GM19328 (cell line): ENCODE results near the gene MRPL4.
A peak's percentile ranks its signal among the peaks of the same experiment; 100 is the strongest.
"Not testable (repeated sequence)": the region's sequence is repeated elsewhere in the genome, so short reads cannot be mapped to it uniquely, and the experiment has no call there.

Experiments
- ATAC-seq: cut with Tn5 transposase; IDR thresholded peaks from one replicate; pipeline ENCODE4 v1.9.1; 2021; ENCODE audit warnings: mild to moderate bottlenecking, moderate library complexity; ENCODE audit not compliant: unreplicated experiment

Gene MRPL4

DNA sequence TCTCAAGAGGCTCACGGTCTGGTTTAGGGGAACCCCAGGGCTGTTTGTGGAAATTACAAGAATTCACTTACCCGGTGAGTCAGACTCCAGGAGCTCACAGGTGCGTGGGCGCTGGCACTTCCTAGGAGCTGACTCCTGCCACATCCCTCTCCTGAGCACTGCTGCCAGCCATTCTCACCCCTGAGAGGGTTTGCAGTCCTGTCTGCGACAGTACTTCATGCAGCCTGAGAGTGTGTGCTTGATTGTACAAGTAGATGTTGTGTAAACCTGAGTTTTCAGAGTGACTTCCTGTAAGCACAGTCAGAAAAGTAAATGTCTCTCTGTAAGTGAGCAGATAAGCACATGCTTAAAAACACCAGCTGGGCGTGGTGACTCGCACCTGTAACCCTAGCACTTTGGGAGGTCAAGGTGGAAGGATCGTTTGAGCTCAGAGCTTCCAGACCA is 8.1 kb downstream of the MRPL4 start:
- no peak for ATAC-seq

- no peak for ATAC-seq
These were observed 10.8 kb downstream of the MRPL4 start for GRCh38 chr19:10262771-10263170.

GRCh38 chr19:10266706-10267105 is 14.7 kb downstream of the MRPL4 start:
- ATAC-seq, result no peak

DNA sequence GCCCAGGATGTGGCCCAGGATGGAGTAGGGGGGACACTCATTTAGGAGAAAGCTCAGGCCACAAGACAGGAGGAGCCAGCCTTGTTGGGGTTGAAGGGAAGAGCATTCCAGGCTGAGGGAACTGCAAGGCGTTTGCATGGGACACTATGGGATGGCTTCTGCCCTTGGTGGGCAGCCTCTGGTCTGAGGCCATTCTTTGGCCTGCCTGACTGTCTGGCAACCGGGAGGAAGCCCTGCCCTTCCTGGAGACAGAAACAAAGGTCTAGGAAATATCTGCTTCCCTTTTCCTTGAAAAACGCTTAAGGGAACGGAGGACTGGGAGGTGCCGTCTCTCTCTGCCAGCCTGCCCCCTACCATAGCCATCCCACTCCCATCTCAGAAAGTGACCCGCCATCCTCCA is 16.1 kb downstream of the MRPL4 start:
- no peak for ATAC-seq

- no peak for ATAC-seq
These were observed 17.5 kb downstream of the MRPL4 start for GRCh38 chr19:10269333-10270179.

DNA sequence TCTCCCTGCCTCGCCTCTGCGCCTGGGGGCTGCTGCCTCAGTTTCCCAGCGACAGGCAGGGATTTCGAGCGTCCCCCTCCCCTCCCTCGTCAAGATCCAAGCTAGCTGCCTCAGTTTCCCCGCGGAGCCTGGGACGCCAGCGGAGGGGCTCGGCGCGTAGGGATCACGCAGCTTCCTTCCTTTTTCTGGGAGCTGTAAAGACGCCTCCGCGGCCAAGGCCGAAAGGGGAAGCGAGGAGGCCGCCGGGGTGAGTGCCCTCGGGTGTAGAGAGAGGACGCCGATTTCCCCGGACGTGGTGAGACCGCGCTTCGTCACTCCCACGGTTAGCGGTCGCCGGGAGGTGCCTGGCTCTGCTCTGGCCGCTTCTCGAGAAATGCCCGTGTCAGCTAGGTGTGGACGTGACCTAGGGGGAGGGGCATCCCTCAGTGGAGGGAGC is 18.2 kb downstream of the MRPL4 start:
- no peak for ATAC-seq

DNA sequence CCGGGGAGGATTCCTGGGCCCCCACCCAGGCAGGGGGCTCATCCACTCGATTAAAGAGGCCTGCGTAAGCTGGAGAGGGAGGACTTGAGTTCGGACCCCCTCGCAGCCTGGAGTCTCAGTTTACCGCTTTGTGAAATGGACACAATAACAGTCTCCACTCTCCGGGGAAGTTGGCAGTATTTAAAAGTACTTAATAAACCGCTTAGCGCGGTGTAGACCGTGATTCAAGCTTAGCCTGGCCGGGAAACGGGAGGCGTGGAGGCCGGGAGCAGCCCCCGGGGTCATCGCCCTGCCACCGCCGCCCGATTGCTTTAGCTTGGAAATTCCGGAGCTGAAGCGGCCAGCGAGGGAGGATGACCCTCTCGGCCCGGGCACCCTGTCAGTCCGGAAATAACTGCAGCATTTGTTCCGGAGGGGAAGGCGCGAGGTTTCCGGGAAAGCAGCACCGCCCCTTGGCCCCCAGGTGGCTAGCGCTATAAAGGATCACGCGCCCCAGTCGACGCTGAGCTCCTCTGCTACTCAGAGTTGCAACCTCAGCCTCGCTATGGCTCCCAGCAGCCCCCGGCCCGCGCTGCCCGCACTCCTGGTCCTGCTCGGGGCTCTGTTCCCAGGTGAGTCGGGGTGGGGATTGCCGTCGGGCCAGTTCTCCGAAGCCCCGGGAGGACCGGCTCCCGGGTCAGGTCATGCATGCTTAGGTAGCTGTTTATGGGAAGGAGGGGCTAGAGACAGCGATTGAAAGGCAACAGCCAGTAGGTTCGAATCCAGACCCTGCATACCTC is 18.8 kb downstream of the MRPL4 start, which contains the start of gene ICAM1:
ICAM1 (plus strand) TSS at position 505 of the 779 bp plus-strand sequence; CDS start at position 545, 40 bp downstream.
- ATAC-seq, result peak; percentile 47

- ATAC-seq, result no peak
These were observed 19.6 kb downstream of the MRPL4 start for GRCh38 chr19:10271543-10272086.

- ATAC-seq, result no peak
These were observed 22.6 kb downstream of the MRPL4 start for GRCh38 chr19:10274589-10274988.

GRCh38 chr19:10277795-10278589 is 26.0 kb downstream of the MRPL4 start:
- no peak for ATAC-seq

DNA sequence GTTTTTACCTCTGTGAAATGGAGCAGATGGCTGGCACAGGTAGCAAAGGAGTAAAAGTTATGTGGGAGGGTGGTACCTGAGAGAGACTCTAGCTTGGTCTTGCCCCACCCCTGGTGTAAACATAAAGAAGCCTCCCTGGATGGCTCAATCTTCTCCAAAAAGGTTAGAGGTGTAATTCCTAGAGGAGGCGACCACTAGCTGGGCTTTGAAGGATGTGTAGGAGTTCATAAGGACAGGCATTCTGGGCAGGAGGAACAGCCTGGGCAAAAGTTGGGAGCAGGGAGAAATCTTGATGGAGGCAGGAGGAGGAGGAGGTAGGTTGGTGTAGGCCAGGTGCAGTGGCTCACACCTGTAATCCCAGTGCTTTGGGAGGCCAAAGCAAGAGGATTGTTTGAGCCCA is 26.9 kb downstream of the MRPL4 start:
- ATAC-seq, result no peak

GRCh38 chr19:10279737-10280442 is 27.9 kb downstream of the MRPL4 start:
- ATAC-seq, result no peak

GRCh38 chr19:10282043-10282442 is 30.0 kb downstream of the MRPL4 start:
- not testable (repeated sequence) for ATAC-seq

DNA sequence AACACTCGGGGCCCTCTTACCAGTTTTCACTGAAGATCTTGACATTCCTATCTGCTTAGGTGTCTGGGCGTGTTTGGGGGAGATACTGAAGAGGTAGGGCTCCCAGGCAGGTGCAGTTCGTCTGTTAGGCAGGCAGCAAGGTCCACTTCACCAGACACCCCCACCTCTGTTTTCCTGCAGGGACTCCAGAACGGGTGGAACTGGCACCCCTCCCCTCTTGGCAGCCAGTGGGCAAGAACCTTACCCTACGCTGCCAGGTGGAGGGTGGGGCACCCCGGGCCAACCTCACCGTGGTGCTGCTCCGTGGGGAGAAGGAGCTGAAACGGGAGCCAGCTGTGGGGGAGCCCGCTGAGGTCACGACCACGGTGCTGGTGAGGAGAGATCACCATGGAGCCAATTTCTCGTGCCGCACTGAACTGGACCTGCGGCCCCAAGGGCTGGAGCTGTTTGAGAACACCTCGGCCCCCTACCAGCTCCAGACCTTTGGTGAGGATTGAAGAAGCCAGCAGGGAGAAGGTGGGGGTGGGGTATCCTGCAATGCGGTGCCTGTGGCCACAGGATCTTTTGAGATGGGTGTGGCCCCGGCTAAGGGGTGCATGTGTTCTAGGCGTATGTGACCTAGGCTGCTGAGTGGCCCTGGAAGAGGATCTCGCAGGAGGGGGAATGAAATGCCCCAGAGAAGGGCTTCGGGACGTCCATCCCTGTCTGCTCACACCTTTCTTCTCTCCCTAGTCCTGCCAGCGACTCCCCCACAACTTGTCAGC is 31.5 kb downstream of the MRPL4 start:
- ATAC-seq, result no peak

DNA sequence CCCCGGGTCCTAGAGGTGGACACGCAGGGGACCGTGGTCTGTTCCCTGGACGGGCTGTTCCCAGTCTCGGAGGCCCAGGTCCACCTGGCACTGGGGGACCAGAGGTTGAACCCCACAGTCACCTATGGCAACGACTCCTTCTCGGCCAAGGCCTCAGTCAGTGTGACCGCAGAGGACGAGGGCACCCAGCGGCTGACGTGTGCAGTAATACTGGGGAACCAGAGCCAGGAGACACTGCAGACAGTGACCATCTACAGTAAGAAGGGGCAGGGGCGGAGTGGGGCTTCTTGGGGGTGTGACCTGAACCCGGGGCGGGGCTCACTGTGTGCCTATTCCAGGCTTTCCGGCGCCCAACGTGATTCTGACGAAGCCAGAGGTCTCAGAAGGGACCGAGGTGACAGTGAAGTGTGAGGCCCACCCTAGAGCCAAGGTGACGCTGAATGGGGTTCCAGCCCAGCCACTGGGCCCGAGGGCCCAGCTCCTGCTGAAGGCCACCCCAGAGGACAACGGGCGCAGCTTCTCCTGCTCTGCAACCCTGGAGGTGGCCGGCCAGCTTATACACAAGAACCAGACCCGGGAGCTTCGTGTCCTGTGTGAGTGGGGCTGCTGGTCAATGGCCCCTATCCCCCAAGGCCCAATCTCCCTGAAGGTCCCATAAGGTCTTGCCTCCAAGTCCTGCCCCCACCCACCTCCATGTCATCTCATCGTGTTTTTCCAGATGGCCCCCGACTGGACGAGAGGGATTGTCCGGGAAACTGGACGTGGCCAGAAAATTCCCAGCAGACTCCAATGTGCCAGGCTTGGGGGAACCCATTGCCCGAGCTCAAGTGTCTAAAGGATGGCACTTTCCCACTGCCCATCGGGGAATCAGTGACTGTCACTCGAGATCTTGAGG is 32.3 kb downstream of the MRPL4 start:
- no peak for ATAC-seq

DNA sequence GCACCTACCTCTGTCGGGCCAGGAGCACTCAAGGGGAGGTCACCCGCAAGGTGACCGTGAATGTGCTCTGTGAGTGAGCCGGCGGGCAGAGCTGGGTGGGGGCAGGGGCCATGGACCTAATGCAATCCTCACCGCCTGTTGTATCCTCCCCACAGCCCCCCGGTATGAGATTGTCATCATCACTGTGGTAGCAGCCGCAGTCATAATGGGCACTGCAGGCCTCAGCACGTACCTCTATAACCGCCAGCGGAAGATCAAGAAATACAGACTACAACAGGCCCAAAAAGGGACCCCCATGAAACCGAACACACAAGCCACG is 32.9 kb downstream of the MRPL4 start:
- ATAC-seq, result no peak

DNA sequence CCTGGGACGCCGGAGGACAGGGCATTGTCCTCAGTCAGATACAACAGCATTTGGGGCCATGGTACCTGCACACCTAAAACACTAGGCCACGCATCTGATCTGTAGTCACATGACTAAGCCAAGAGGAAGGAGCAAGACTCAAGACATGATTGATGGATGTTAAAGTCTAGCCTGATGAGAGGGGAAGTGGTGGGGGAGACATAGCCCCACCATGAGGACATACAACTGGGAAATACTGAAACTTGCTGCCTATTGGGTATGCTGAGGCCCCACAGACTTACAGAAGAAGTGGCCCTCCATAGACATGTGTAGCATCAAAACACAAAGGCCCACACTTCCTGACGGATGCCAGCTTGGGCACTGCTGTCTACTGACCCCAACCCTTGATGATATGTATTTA is 33.4 kb downstream of the MRPL4 start:
- ATAC-seq, result no peak
